GM06990 (cell line): ENCODE data around the gene FKBP5.

Source experiments
- DNase-seq: peaks from one replicate; pipeline ENCODE4 v3.0.0-alpha.2; 2011; ENCODE audit not compliant: insufficient read length; ENCODE audit errors: extremely low read depth
- H3K27me3 ChIP-seq: replicated peaks from 2 replicates; pipeline ENCODE4 v1.6.0; 2011; ENCODE audit warnings: low read length; ENCODE audit not compliant: control insufficient read depth, insufficient read depth
- H3K36me3 ChIP-seq: 2 replicates; pipeline ENCODE4 v1.5.1; 2011; ENCODE audit warnings: low read length; ENCODE audit not compliant: control insufficient read depth, insufficient read depth
- H3K4me3 ChIP-seq: replicated peaks from 2 replicates; pipeline ENCODE4 v1.5.1; 2011; ENCODE audit warnings: low read depth, mild to moderate bottlenecking, control low read depth, low read length
- CTCF ChIP-seq: IDR thresholded peaks from 2 replicates; pipeline ENCODE4 v1.5.1; 2011; ENCODE audit warnings: low read length, control low read depth, mild to moderate bottlenecking, inconsistent platforms; ENCODE audit not compliant: insufficient read depth, poor library complexity, severe bottlenecking

FKBP5 gene

GRCh38 chr6:35557239-35557638 lies 131.5 kb downstream of the FKBP5 start:
- H3K36me3 ChIP-seq, result no peaks in the 10 kb centered on the region
- H3K4me3 ChIP-seq, result no peak overlapping the region
- no peak for TF ChIP-seq CTCF
- DNase-seq, result no peak
- no peaks in the 10 kb centered on the region; the same call in 1 of the 2 replicates for H3K27me3 ChIP-seq

DNA sequence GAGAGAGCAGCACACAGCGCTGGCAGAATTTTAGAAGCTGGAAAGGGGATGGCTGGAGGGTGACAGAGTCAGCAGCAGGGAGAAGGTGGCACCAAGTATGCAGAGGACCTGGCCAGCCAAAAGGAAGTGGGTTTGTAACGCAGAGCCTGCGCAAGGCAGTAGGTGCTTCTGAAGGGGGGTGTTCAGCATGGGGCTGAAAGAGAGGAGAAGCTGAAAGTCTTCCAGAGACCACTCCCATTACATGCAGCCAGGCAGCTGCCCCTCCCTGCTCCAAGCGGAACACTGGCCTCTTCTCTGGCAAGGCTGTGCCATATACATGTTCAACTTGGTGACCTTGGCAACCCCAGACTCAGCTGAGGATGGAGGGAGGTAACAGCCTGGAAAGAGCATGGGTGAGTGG lies 133.9 kb downstream of the FKBP5 start:
- no peak for TF ChIP-seq CTCF

GRCh38 chr6:35553315-35553714 lies 135.4 kb downstream of the FKBP5 start:
- TF ChIP-seq CTCF, result no peak
- Histone ChIP-seq H3K36me3 (no peaks in the 10 kb centered on the region), H3K27me3 (no peaks in the 10 kb centered on the region; the same call in 1 of the 2 replicates), H3K4me3 (no peak overlapping the region)
- DNase-seq, result no peak

More for the DNA sequence above, 133.9 kb downstream of the FKBP5 start:
- H3K27me3 ChIP-seq, result no peaks in the 10 kb centered on the region; the same call in 1 of the 2 replicates
- DNase-seq, result no peak
- H3K36me3 ChIP-seq, result no peaks in the 10 kb centered on the region
- H3K4me3 ChIP-seq, result no peak overlapping the region

DNA sequence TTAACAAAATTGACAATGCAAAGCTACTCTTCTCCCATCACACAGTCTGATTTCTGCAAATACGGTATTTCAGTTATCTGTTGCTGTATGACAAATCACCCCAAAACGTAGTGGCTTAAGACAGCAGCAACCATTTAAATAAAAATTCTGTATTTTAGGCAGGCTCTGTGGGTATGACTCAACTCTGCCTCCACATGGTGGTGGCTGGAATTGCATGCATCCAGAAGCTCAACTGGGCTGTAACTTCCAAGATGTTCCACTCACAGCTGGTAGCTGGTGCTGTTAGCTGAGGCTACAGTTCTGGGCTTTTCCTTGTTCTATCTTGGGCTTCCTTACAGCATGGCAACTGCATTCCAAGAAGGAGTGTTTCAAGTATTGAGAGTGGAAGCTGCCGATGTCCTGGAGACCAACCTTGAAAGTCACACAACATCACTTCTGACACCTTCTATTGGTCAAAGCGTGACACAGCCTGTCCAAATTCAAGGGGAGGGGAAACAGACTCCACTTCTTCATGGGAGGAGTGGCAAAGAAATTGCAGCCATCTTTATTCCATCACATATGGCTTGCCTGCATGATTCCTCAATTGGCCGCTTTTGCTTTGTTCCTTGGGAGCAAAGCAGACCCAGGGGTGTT lies 136.3 kb downstream of the FKBP5 start:
- Histone ChIP-seq H3K36me3 (no peaks in the 10 kb centered on the region), H3K4me3 (no peak overlapping the region), H3K27me3 (no peaks in the 10 kb centered on the region; the same call in 1 of the 2 replicates)
- DNase-seq, result peak; percentile 24
- peak; percentile 89 for TF ChIP-seq CTCF

DNA sequence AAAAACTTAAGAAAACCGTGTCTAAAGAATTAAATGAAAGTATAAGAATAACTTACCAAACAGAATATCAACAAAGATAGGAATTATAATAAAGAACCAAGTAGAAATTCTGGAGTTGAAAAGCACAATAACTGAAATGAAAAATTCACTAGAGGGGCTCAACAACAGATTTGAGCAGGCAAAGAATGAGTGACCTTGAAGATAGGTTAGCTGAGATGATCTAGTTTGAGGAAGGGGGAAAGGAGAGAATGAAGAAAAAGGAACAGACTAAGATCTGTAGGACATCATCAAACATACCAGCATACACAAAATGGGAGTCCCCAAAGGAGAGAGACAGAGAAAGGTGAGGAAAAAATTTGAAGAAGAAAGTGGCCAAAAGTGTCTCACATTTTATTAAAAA lies 138.3 kb downstream of the FKBP5 start:
- H3K4me3 ChIP-seq, result no peak overlapping the region

More for the DNA sequence above, 138.3 kb downstream of the FKBP5 start:
- no peak for TF ChIP-seq CTCF
- DNase-seq, result no peak
- no peaks in the 10 kb centered on the region for H3K36me3 ChIP-seq
- no peaks in the 10 kb centered on the region; the same call in 1 of the 2 replicates for H3K27me3 ChIP-seq
